WTC11 (cell line): Measurements from ENCODE around the gene CDK3. TPM values are rescaled to one million over a fixed set of nuclear protein-coding genes. Genes with fewer than 3 reads are reported as not detected.

Experiments
- ATAC-seq: fragments of 200-7000 bp; cut with Tn5 transposase; 2 replicates; pipeline ENCODE4 v1.10.0; 2021; ENCODE audit warnings: mild to moderate bottlenecking, moderate library complexity
- CTCF ChIA-PET: fragments of 300-600 bp; sonication (Branson Sonifier 250); formaldehyde crosslinking; loops from one replicate; lab custom pipeline; 2021; ENCODE audit warnings: antibody characterized with exemption; lab: Charles Lee
- POLR2A ChIA-PET: fragments of 350-600 bp; sonication (Branson Sonifier 250); formaldehyde crosslinking; loops from one replicate; lab custom pipeline; 2021; ENCODE audit warnings: antibody characterized with exemption; lab: Charles Lee
- DNase-seq: peaks from one replicate; pipeline ENCODE4 v3.0.0; 2021; ENCODE audit warnings: low spot score
- H3K27ac Mint-ChIP-seq: 2 replicates; pipeline ENCODE4 v1.8.0; 2021; ENCODE audit warnings: mixed read lengths
- H3K27me3 Mint-ChIP-seq: 2 replicates; pipeline ENCODE4 v1.8.0; 2021; ENCODE audit warnings: low read depth, mild to moderate bottlenecking, moderate library complexity, mixed read lengths
- H3K36me3 Mint-ChIP-seq: 2 replicates; pipeline ENCODE4 v1.8.0; 2021; ENCODE audit warnings: mixed read lengths
- H3K4me1 Mint-ChIP-seq: 2 replicates; pipeline ENCODE4 v1.8.0; 2022; ENCODE audit warnings: mixed read lengths
- H3K4me3 Mint-ChIP-seq: 2 replicates; pipeline ENCODE4 v1.8.0; 2021; ENCODE audit warnings: mild to moderate bottlenecking, moderate library complexity, mixed read lengths
- H3K9me3 Mint-ChIP-seq: 2 replicates; pipeline ENCODE4 v1.8.0; 2021; ENCODE audit warnings: mixed read lengths
- ATF1 ChIP-seq: sonication (generic); formaldehyde crosslinking; IDR thresholded peaks from 2 replicates; pipeline ENCODE4 v1.8.1; 2023; ENCODE audit warnings: mild to moderate bottlenecking, moderate library complexity, missing genetic modification reagents
- EMX1 ChIP-seq: fragments of 250-450 bp; sonication (Bioruptor Pico); IDR thresholded peaks from 2 replicates; pipeline ENCODE4 v1.8.0; 2021; ENCODE audit warnings: mild to moderate bottlenecking
- ESRRA ChIP-seq: sonication (generic); formaldehyde crosslinking; IDR thresholded peaks from 2 replicates; pipeline ENCODE4 v1.8.1; 2022; ENCODE audit warnings: mild to moderate bottlenecking, missing genetic modification reagents, borderline replicate concordance
- ETV6 ChIP-seq: sonication (generic); formaldehyde crosslinking; IDR thresholded peaks from 2 replicates; pipeline ENCODE4 v1.8.1; 2022; ENCODE audit warnings: mild to moderate bottlenecking, missing genetic modification reagents
- HMGA2 ChIP-seq: fragments of 250-450 bp; sonication (Bioruptor Pico); IDR thresholded peaks from 2 replicates; pipeline ENCODE4 v1.4.0; 2021; ENCODE audit warnings: mild to moderate bottlenecking, moderate library complexity
- JAZF1 ChIP-seq: fragments of 250-450 bp; sonication (Bioruptor Pico); IDR thresholded peaks from 2 replicates; pipeline ENCODE4 v1.9.0; 2021; ENCODE audit warnings: moderate library complexity, mild to moderate bottlenecking, inconsistent platforms
- KAT7 ChIP-seq: sonication (generic); formaldehyde crosslinking; IDR thresholded peaks from 2 replicates; pipeline ENCODE4 v1.8.1; 2023; ENCODE audit warnings: missing genetic modification reagents, mild to moderate bottlenecking, borderline replicate concordance
- NFE2L1 ChIP-seq: sonication (generic); formaldehyde crosslinking; IDR thresholded peaks from 2 replicates; pipeline ENCODE4 v1.8.1; 2023; ENCODE audit warnings: missing genetic modification reagents
- NR2C2 ChIP-seq: sonication (generic); formaldehyde crosslinking; IDR thresholded peaks from 2 replicates; pipeline ENCODE4 v1.8.0; 2022; ENCODE audit warnings: mild to moderate bottlenecking, missing genetic modification reagents
- OVOL2 ChIP-seq: fragments of 250-450 bp; sonication (Bioruptor Pico); IDR thresholded peaks from 2 replicates; pipeline ENCODE4 v1.9.0; 2021; ENCODE audit warnings: mild to moderate bottlenecking, borderline replicate concordance
- SMAD3 ChIP-seq: sonication (generic); formaldehyde crosslinking; IDR thresholded peaks from 2 replicates; pipeline ENCODE4 v1.8.0; 2022; ENCODE audit warnings: missing genetic modification reagents, mild to moderate bottlenecking, borderline replicate concordance
- SP1 ChIP-seq: sonication (generic); formaldehyde crosslinking; conservative IDR thresholded peaks from 2 replicates; pipeline ENCODE4 v1.8.1; 2022; ENCODE audit warnings: missing genetic modification reagents
- TP53 ChIP-seq: sonication (generic); formaldehyde crosslinking; IDR thresholded peaks from 2 replicates; pipeline ENCODE4 v1.8.1; 2023; ENCODE audit warnings: mild to moderate bottlenecking, missing genetic modification reagents
- ZNF138 ChIP-seq: sonication (generic); formaldehyde crosslinking; conservative IDR thresholded peaks from 2 replicates; pipeline ENCODE4 v1.8.1; 2022; ENCODE audit warnings: mild to moderate bottlenecking, moderate library complexity, missing genetic modification reagents
- ZNF317 ChIP-seq: sonication (generic); formaldehyde crosslinking; IDR thresholded peaks from 2 replicates; pipeline ENCODE4 v1.8.1; 2023; ENCODE audit warnings: low read depth, mild to moderate bottlenecking, moderate library complexity, missing genetic modification reagents, borderline replicate concordance
- total RNA-seq: library from RNA; stranded (reverse); gene quantifications from 3 replicates; pipeline ENCODE4 v1.2.3, GENCODE V29; 2021
- TF ChIP-seq, protein P1 (sequence below): sonication (generic); formaldehyde crosslinking; IDR thresholded peaks from 2 replicates; pipeline ENCODE4 v1.8.1; 2023; ENCODE audit warnings: mild to moderate bottlenecking, missing genetic modification reagents, moderate library complexity
- TF ChIP-seq, protein P2 (sequence below): fragments of 250-450 bp; sonication (Bioruptor Pico); IDR thresholded peaks from 2 replicates; pipeline ENCODE4 v1.9.0; 2021; ENCODE audit warnings: mild to moderate bottlenecking, borderline replicate concordance
- TF ChIP-seq, protein P3 (sequence below): fragments of 250-450 bp; sonication (Bioruptor Pico); IDR thresholded peaks from 2 replicates; pipeline ENCODE4 v1.8.0; 2021; ENCODE audit warnings: mild to moderate bottlenecking
- TF ChIP-seq, protein P4 (sequence below): sonication (generic); formaldehyde crosslinking; IDR thresholded peaks from 2 replicates; pipeline ENCODE4 v1.8.0; 2022; ENCODE audit warnings: mild to moderate bottlenecking, missing genetic modification reagents
- TF ChIP-seq, protein P5 (sequence below): sonication (generic); formaldehyde crosslinking; IDR thresholded peaks from 2 replicates; pipeline ENCODE4 v1.8.0; 2022; ENCODE audit warnings: mild to moderate bottlenecking, missing genetic modification reagents

Gene CDK3
- total RNA-seq, 1 experiment from 2014 or later, result 9.5 TPM

DNA sequence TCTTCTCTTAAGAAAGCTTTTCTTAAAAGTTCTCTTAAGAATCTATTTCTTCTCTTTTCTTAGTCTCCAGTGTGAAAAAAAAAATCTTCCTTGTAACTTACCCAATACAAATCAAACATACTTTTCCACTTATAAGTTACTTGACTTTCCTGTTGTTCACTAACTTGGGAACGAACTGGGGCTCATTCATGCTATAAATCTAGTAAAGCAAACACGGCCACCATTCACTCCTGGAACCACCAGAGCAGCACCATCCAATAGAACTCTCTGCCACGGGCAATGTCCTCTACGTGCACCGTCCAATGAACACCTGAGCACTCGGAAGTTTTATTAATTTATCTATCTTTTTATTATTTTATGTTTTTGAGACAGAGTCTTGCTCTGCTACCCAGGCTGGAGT is 50.9 kb downstream of the CDK3 start:
- TF ChIP-seq HMGA2 (CRISPR knock-in tag) (no peak), JAZF1 (CRISPR knock-in tag) (no peak), KAT7 (CRISPR knock-in tag) (no peak), OVOL2 (no peak), NR2C2 (CRISPR knock-in tag) (no peak), EMX1 (no peak), ZNF138 (CRISPR knock-in tag) (no peak), TP53 (no peak), ZNF317 (no peak), ETV6 (CRISPR knock-in tag) (no peak), ATF1 (no peak), NFE2L1 (CRISPR knock-in tag) (no peak)
- TF ChIP-seq, protein P1, sequence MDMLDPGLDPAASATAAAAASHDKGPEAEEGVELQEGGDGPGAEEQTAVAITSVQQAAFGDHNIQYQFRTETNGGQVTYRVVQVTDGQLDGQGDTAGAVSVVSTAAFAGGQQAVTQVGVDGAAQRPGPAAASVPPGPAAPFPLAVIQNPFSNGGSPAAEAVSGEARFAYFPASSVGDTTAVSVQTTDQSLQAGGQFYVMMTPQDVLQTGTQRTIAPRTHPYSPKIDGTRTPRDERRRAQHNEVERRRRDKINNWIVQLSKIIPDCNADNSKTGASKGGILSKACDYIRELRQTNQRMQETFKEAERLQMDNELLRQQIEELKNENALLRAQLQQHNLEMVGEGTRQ (CRISPR knock-in tag), result no peak
- TF ChIP-seq, protein P2, sequence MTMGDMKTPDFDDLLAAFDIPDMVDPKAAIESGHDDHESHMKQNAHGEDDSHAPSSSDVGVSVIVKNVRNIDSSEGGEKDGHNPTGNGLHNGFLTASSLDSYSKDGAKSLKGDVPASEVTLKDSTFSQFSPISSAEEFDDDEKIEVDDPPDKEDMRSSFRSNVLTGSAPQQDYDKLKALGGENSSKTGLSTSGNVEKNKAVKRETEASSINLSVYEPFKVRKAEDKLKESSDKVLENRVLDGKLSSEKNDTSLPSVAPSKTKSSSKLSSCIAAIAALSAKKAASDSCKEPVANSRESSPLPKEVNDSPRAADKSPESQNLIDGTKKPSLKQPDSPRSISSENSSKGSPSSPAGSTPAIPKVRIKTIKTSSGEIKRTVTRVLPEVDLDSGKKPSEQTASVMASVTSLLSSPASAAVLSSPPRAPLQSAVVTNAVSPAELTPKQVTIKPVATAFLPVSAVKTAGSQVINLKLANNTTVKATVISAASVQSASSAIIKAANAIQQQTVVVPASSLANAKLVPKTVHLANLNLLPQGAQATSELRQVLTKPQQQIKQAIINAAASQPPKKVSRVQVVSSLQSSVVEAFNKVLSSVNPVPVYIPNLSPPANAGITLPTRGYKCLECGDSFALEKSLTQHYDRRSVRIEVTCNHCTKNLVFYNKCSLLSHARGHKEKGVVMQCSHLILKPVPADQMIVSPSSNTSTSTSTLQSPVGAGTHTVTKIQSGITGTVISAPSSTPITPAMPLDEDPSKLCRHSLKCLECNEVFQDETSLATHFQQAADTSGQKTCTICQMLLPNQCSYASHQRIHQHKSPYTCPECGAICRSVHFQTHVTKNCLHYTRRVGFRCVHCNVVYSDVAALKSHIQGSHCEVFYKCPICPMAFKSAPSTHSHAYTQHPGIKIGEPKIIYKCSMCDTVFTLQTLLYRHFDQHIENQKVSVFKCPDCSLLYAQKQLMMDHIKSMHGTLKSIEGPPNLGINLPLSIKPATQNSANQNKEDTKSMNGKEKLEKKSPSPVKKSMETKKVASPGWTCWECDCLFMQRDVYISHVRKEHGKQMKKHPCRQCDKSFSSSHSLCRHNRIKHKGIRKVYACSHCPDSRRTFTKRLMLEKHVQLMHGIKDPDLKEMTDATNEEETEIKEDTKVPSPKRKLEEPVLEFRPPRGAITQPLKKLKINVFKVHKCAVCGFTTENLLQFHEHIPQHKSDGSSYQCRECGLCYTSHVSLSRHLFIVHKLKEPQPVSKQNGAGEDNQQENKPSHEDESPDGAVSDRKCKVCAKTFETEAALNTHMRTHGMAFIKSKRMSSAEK (CRISPR knock-in tag), result no peak
- TF ChIP-seq, protein P3, sequence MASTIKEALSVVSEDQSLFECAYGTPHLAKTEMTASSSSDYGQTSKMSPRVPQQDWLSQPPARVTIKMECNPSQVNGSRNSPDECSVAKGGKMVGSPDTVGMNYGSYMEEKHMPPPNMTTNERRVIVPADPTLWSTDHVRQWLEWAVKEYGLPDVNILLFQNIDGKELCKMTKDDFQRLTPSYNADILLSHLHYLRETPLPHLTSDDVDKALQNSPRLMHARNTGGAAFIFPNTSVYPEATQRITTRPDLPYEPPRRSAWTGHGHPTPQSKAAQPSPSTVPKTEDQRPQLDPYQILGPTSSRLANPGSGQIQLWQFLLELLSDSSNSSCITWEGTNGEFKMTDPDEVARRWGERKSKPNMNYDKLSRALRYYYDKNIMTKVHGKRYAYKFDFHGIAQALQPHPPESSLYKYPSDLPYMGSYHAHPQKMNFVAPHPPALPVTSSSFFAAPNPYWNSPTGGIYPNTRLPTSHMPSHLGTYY (CRISPR knock-in tag), result no peak
- H3K9me3 Mint-ChIP-seq, result no peaks in the 10 kb centered on the region
- peak overlapping the region; percentile 83; the same call in 1 of the 2 replicates for H3K27ac Mint-ChIP-seq
- no peaks in the 10 kb centered on the region for H3K27me3 Mint-ChIP-seq
- peaks cover 4% of the 10 kb centered on the region for H3K4me1 Mint-ChIP-seq
- ChIA-PET POLR2A (no interaction called here), CTCF (interaction anchor here (1.4 kb wide), 1 partner anchor 37 kb away, joined by 6 read pairs; no protein-coding TSS in a partner anchor)
- ATAC-seq (no peak), DNase-seq (no peak)
- no peak overlapping the region for H3K4me3 Mint-ChIP-seq
- H3K36me3 Mint-ChIP-seq, result peaks cover 53% of the 10 kb centered on the region

DNA sequence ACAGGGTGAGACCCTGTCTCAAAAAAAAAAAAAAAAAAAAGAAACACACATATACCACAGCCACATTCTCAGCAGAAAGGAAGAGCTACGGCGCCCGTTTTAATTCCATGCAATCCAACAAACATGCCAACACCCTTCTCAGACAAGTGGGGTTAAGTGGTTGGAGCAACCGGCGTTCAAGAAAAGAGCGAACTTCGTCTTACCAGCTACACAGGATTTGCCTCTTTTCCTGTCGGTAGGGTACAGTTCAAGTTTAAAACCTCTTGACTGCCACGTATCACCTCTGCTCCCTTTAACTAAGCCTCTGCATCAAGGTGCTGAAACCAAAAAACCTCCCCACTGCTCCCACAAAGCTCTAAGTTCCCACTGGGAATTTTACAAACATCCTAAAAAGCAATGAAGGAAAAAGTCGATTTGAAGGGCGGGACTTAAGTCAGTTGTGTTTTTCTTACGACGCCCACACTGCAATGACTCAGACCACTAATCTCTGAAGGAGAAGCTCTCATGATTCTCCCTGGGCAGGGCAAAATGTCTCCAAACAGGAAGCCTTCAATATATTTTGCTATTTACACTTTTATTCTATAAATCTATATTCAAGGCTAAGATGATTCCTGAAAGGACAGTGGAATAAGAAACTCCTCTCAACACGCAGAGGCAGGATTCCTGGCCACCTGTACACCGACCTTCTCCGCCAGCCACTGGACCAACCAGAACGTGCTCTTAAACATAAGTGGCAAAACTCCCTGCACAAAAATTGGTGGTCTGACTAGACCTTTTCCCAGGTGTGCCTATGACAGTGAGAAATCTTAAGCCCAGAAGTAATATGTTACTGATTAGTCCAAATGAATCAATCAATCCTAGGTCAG is 52.8 kb downstream of the CDK3 start:
- peaks cover 4% of the 10 kb centered on the region for H3K4me1 Mint-ChIP-seq

More for the DNA sequence above, 52.8 kb downstream of the CDK3 start:
- Mint-ChIP-seq H3K4me3 (no peak overlapping the region), H3K9me3 (no peaks in the 10 kb centered on the region), H3K27me3 (no peaks in the 10 kb centered on the region), H3K36me3 (peaks cover 58% of the 10 kb centered on the region), H3K27ac (peak overlapping the region; percentile 33)
- ChIA-PET CTCF (interaction anchor here (0.7 to 2.5 kb wide), 3 partner anchors 27 to 226 kb away, joined by 3 to 16 read pairs (median 4); no protein-coding TSS in a partner anchor), POLR2A (interaction anchor here (0.6 kb wide), 1 partner anchor 18 kb away, joined by 3 read pairs; no protein-coding TSS in a partner anchor)
- ATAC-seq (no peak), DNase-seq (no peak)
- no peak for TF ChIP-seq ESRRA (CRISPR knock-in tag)
- no peak for TF ChIP-seq SP1
- TF ChIP-seq, protein P4, sequence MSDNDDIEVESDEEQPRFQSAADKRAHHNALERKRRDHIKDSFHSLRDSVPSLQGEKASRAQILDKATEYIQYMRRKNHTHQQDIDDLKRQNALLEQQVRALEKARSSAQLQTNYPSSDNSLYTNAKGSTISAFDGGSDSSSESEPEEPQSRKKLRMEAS (CRISPR knock-in tag), result no peak
- TF ChIP-seq SMAD3 (CRISPR knock-in tag), result no peak
- TF ChIP-seq, protein P5, sequence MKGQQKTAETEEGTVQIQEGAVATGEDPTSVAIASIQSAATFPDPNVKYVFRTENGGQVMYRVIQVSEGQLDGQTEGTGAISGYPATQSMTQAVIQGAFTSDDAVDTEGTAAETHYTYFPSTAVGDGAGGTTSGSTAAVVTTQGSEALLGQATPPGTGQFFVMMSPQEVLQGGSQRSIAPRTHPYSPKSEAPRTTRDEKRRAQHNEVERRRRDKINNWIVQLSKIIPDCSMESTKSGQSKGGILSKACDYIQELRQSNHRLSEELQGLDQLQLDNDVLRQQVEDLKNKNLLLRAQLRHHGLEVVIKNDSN (CRISPR knock-in tag), result no peak
